Loucy (cell line): Measurements from ENCODE around the gene PALD1.

Source experiments
- EZH2phosphoT487 ChIP-seq: fragments of 200-600 bp; IDR thresholded peaks from 2 replicates; pipeline ENCODE4 v1.6.1; 2018; ENCODE audit warnings: antibody characterized with exemption, mild to moderate bottlenecking, moderate library complexity, borderline replicate concordance
- TF ChIP-seq, protein P1 (sequence below): fragments of 200-600 bp; sonication (generic); conservative IDR thresholded peaks from 2 replicates; pipeline ENCODE4 v1.5.1; 2014; ENCODE audit warnings: mild to moderate bottlenecking, antibody characterized with exemption, low read length

DNA sequence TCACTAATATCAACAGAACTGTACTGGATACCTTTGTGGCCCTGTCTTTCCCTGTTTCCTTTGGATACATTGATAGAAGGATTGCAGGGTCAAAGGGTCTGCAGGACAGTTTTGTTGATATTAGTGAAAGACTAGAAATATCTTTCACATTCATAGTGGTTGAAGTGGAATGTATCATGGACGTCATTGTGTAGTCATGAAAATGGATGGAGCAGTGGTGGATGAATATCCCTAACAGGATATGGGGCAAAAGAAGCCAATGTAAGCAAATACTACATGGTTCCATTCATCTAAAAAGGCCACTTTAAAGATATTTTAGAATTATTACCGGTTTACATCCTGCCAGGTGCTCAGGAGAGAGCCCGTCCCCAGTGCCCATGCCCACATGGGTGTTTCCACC, 23.8 kb downstream of the PALD1 start:
- TF ChIP-seq, protein P1, sequence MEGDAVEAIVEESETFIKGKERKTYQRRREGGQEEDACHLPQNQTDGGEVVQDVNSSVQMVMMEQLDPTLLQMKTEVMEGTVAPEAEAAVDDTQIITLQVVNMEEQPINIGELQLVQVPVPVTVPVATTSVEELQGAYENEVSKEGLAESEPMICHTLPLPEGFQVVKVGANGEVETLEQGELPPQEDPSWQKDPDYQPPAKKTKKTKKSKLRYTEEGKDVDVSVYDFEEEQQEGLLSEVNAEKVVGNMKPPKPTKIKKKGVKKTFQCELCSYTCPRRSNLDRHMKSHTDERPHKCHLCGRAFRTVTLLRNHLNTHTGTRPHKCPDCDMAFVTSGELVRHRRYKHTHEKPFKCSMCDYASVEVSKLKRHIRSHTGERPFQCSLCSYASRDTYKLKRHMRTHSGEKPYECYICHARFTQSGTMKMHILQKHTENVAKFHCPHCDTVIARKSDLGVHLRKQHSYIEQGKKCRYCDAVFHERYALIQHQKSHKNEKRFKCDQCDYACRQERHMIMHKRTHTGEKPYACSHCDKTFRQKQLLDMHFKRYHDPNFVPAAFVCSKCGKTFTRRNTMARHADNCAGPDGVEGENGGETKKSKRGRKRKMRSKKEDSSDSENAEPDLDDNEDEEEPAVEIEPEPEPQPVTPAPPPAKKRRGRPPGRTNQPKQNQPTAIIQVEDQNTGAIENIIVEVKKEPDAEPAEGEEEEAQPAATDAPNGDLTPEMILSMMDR, result no peak
- no peak for TF ChIP-seq EZH2phosphoT487
